Pancreas (tissue), 10 donors: ENCODE results near the gene PIK3AP1. TPM values are rescaled to one million over a fixed set of nuclear protein-coding genes. Genes with fewer than 3 reads are reported as not detected.

Source experiments
- ATAC-seq, 4 donors: fragments of 200-7000 bp; cut with Tn5 transposase; one replicate each; pipeline versions ENCODE4 v1.8.0 to v1.9.1; 2020; ENCODE audit warnings: mild to moderate bottlenecking in 4 of 4, moderate library complexity in 4 of 4
- DNase-seq, 6 donors: peaks; one replicate each; pipeline ENCODE4 v3.0.0-alpha.2; 2020
- FAIRE-seq: peaks from 2 replicates; lab custom pipeline; 2012; peaks lifted over from hg19 to GRCh38; lab: Jason Lieb, UNC
- H3K27ac ChIP-seq, 4 donors: fragments of 200-600 bp; sonication (generic); 1 replicate in 3 of 4; 2 replicates in 1 of 4; pipeline versions ENCODE4 v1.5.0 to v1.8.0; 2020
- H3K27me3 ChIP-seq, 4 donors: fragments of 200-600 bp; one replicate each; pipeline ENCODE4 v1.8.0; 2021
- H3K36me3 ChIP-seq, 3 donors: fragments of 200-600 bp; sonication (generic) in 1 of 3; one replicate each; pipeline versions ENCODE4 v1.5.0 to v1.8.0; 2020 to 2021
- H3K4me1 ChIP-seq, 3 donors: fragments of 200-600 bp; one replicate each; pipeline ENCODE4 v1.8.0; 2021
- H3K4me3 ChIP-seq, 4 donors: fragments of 200-600 bp; sonication (generic) in 2 of 4; one replicate each; pipeline versions ENCODE4 v1.5.0 to v1.8.0; 2020 to 2021
- H3K9me3 ChIP-seq, 4 donors: fragments of 200-600 bp; one replicate each; pipeline ENCODE4 v1.8.0; 2021
- CTCF ChIP-seq, 4 donors: fragments of 200-600 bp; sonication (generic) in 3 of 4; IDR thresholded peaks; one replicate each; pipeline versions ENCODE4 v1.5.0 to v1.8.0; 2021; ENCODE audit warnings: antibody characterized with exemption in 4 of 4
- WGBS, 2 donors: extraction: QIAGEN DNeasy Blood & Tissue Kit; methylation state at CpG; one replicate each; pipeline ENCODE4 v1.1.7; 2013; 5-methylcytosine and 5-hydroxymethylcytosine counted together
- intact Hi-C, 3 donors: fragments of 100-400 bp; cut with DNase I; formaldehyde crosslinking; loops; one replicate each; pipeline versions ENCODE4 v1.11.1 to v1.14.2; 2022
- polyA plus RNA-seq, 2 donors: library from polyadenylated mRNA; stranded (reverse); fragments of 200-250 nt; gene quantifications; one replicate each; pipeline ENCODE4 v1.2.3, GENCODE V29; 2013
- total RNA-seq, 6 donors: library from RNA; stranded (reverse); fragmentation: NEBNext Ultra II Directional in 4 of 6; extraction: Animal tissue kit (Norgen Biotek cat#: 25700) in 4 of 6; gene quantifications; one replicate each; pipeline versions ENCODE4 v1.2.1 to v1.2.4, GENCODE V29; 2021 to 2023
- donor health status: healthy with polysubstance abuse.
- donor health status: DM: no; HTN: no; CAD: no; lungs with moderate emphysema.
- donor health status: DM: no; HTN: no; CAD: no.
- donor health status: control.
- donor health status: control.
- donor health status: Bipolar disorder and iron deficiency.
- donor health status: DM: yes; HTN: yes; CAD: no.
- donor health status: DM: no; HTN: no; CAD: no.
- donor health status: DM: no; HTN: no; CAD: no.
- donor health status: DM: yes; HTN: yes; CAD: no.

PIK3AP1 gene
- total and polyA plus RNA-seq, 8 donors, result 15.0 to 71.0 (median 28.2) TPM

GRCh38 chr10:96670786-96671185 lies 49.5 kb downstream of the PIK3AP1 start:
- H3K4me1 ChIP-seq, result peaks cover 51 to 63% (median 62%) of the 10 kb centered on the region in 3 donors
- no peak for ATAC-seq
- WGBS, 2 donors, result 12 to 15% methylated on average over 4 of the region's 4 CpGs
- no peaks in the 10 kb centered on the region for H3K9me3 ChIP-seq
- H3K27ac ChIP-seq, result peak overlapping the region in 3 of 4 donors; percentile 23 to 96 (median 95)
- no peaks in the 10 kb centered on the region for H3K36me3 ChIP-seq
- H3K4me3 ChIP-seq, result peak overlapping the region in 1 of 4 donors; percentile 1
- TF ChIP-seq CTCF (IDR thresholded peaks at IDR 0.05), result no peak
- no peaks in the 10 kb centered on the region for H3K27me3 ChIP-seq
- intact Hi-C loops, result no loop called here
- no peak for FAIRE-seq
- no peak for DNase-seq

- WGBS, 2 donors, result 83 to 87% methylated on average over 3 of the region's 3 CpGs
- DNase-seq (no peak), ATAC-seq (no peak), FAIRE-seq (no peak)
- Histone ChIP-seq H3K27ac (no peak overlapping the region), H3K4me1 (peaks cover 23 to 48% (median 46%) of the 10 kb centered on the region in 3 donors), H3K27me3 (no peaks in the 10 kb centered on the region), H3K4me3 (no peak overlapping the region), H3K36me3 (no peaks in the 10 kb centered on the region), H3K9me3 (no peaks in the 10 kb centered on the region)
- TF ChIP-seq CTCF (IDR thresholded peaks at IDR 0.05), result no peak
- intact Hi-C loops, result no loop called here
Observed at GRCh38 chr10:96667401-96667800, 52.9 kb downstream of the PIK3AP1 start.

GRCh38 chr10:96666741-96667140 lies 53.6 kb downstream of the PIK3AP1 start:
- Histone ChIP-seq H3K4me3 (no peak overlapping the region), H3K27ac (peak overlapping the region in 1 of 4 donors; percentile 10), H3K27me3 (no peaks in the 10 kb centered on the region), H3K9me3 (no peaks in the 10 kb centered on the region), H3K4me1 (peaks cover 17 to 42% (median 40%) of the 10 kb centered on the region in 3 donors), H3K36me3 (no peaks in the 10 kb centered on the region)
- WGBS, 2 donors, result 71 to 75% methylated on average over 3 of the region's 3 CpGs
- ATAC-seq (no peak), DNase-seq (no peak), FAIRE-seq (no peak)
- TF ChIP-seq CTCF (IDR thresholded peaks at IDR 0.05), result no peak
- intact Hi-C loops, result no loop called here

- no peaks in the 10 kb centered on the region for H3K36me3 ChIP-seq
- no peaks in the 10 kb centered on the region for H3K27me3 ChIP-seq
- H3K9me3 ChIP-seq, result no peaks in the 10 kb centered on the region
- H3K27ac ChIP-seq, result peak overlapping the region in 2 of 4 donors; percentile 49 to 64
- H3K4me1 ChIP-seq, result peaks cover 9 to 32% (median 31%) of the 10 kb centered on the region in 3 donors
- intact Hi-C loops, result no loop called here
- DNase-seq, result no peak
- ATAC-seq, result peak in 1 of 4 donors; percentile 9
- 29 to 34% methylated on average over 6 of the region's 6 CpGs for WGBS, 2 donors
- TF ChIP-seq CTCF (IDR thresholded peaks at IDR 0.05), result no peak
- FAIRE-seq, result no peak
- H3K4me3 ChIP-seq, result no peak overlapping the region
Observed at GRCh38 chr10:96665306-96665705, 55.0 kb downstream of the PIK3AP1 start.

- TF ChIP-seq CTCF (IDR thresholded peaks at IDR 0.05), result no peak
- peak; percentile 33 to 78 (median 68) for ATAC-seq
- Histone ChIP-seq H3K27me3 (no peaks in the 10 kb centered on the region), H3K36me3 (no peaks in the 10 kb centered on the region), H3K4me3 (no peak overlapping the region), H3K4me1 (peaks cover 4 to 24% (median 23%) of the 10 kb centered on the region in 3 donors), H3K27ac (peak overlapping the region in 2 of 4 donors; percentile 49 to 64), H3K9me3 (no peaks in the 10 kb centered on the region)
- intact Hi-C loops, result no loop called here
- FAIRE-seq, result no peak
- 24 to 25% methylated on average over 3 of the region's 3 CpGs for WGBS, 2 donors
- no peak for DNase-seq
Observed at GRCh38 chr10:96664563-96664962, 55.8 kb downstream of the PIK3AP1 start.
